Muscle layer of colon (tissue), 2 donors: Measurements from ENCODE around the gene ARHGAP24.

Source experiments
- H3K27ac ChIP-seq: one replicate; pipeline ENCODE4 v1.7.0; 2013; ENCODE audit warnings: low read depth, mild to moderate bottlenecking, low read length, moderate library complexity
- H3K27me3 ChIP-seq, 2 donors: one replicate each; pipeline ENCODE4 v1.7.0; 2013; ENCODE audit warnings: low read length in 2 of 2, mild to moderate bottlenecking in 2 of 2; ENCODE audit not compliant: insufficient read depth in 2 of 2, control insufficient read depth in 1 of 2
- H3K36me3 ChIP-seq: one replicate; pipeline ENCODE4 v1.7.0; 2013; ENCODE audit warnings: mild to moderate bottlenecking, low read length; ENCODE audit not compliant: insufficient read depth
- H3K4me1 ChIP-seq: one replicate; pipeline ENCODE4 v1.7.0; 2013; ENCODE audit warnings: mild to moderate bottlenecking, low read length; ENCODE audit not compliant: insufficient read depth
- H3K4me3 ChIP-seq, 2 donors: one replicate each; pipeline ENCODE4 v1.7.0; 2013; ENCODE audit warnings: low read length in 2 of 2, low read depth in 1 of 2, mild to moderate bottlenecking in 1 of 2, moderate library complexity in 1 of 2
- H3K9ac ChIP-seq: one replicate; pipeline ENCODE4 v1.7.0; 2013; ENCODE audit warnings: low read length
- H3K9me3 ChIP-seq: one replicate; pipeline ENCODE4 v1.7.0; 2013; ENCODE audit warnings: mild to moderate bottlenecking, low read length
- donor health status: abdominal sarcoma.
- donor health status: Adenocarcinoma of cecum.

ARHGAP24 gene

DNA sequence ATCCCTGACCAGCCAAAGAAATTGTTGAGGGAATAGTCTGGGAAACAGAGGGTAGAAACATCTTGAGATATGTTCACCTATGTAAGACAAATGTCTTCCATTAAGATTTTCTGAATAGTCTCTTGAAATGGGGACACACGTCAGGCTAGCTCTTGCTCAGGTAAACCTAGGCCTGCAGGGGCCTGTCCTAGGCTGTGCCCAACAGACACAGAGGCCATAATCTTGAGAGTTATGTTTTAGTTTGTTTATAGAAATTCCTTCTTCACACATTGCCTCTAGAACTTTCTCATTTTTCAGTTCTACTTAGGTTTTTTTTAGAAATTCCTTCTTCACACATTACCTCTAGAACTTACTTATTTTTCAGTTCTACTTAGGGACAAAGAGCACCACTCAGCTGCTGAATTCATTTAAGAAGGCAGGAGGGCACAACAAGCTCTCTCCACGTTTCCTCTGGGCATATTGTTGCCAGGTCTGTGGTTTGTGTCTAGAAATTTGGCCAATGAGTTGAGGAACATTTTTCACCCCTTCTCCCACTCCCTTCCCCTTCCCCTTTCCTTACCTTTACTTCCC lies 94.9 kb downstream of the ARHGAP24 start:
- Histone ChIP-seq H3K9me3 (no peaks in the 10 kb centered on the region), H3K9ac (no peak overlapping the region), H3K27ac (no peak overlapping the region), H3K4me1 (no peaks in the 10 kb centered on the region), H3K27me3 (no peaks in the 10 kb centered on the region), H3K4me3 (no peak overlapping the region), H3K36me3 (no peaks in the 10 kb centered on the region)

GRCh38 chr4:85570388-85570787 lies 95.4 kb downstream of the ARHGAP24 start:
- Histone ChIP-seq H3K27ac (no peak overlapping the region), H3K9ac (no peak overlapping the region), H3K9me3 (no peaks in the 10 kb centered on the region), H3K4me3 (no peak overlapping the region), H3K36me3 (no peaks in the 10 kb centered on the region), H3K27me3 (no peaks in the 10 kb centered on the region), H3K4me1 (no peaks in the 10 kb centered on the region)

GRCh38 chr4:85571008-85571407 lies 96.1 kb downstream of the ARHGAP24 start:
- Histone ChIP-seq H3K4me3 (no peak overlapping the region), H3K27ac (no peak overlapping the region), H3K4me1 (no peaks in the 10 kb centered on the region)

GRCh38 chr4:85573270-85573669 lies 98.3 kb downstream of the ARHGAP24 start:
- Histone ChIP-seq H3K9me3 (no peaks in the 10 kb centered on the region), H3K4me3 (no peak overlapping the region), H3K9ac (no peak overlapping the region), H3K27ac (no peak overlapping the region), H3K36me3 (no peaks in the 10 kb centered on the region), H3K27me3 (no peaks in the 10 kb centered on the region), H3K4me1 (no peaks in the 10 kb centered on the region)

More at GRCh38 chr4:85571008-85571407, 96.1 kb downstream of the ARHGAP24 start:
- H3K9ac ChIP-seq: no peak overlapping the region
- H3K36me3 ChIP-seq: no peaks in the 10 kb centered on the region
- no peaks in the 10 kb centered on the region for H3K27me3 ChIP-seq
- H3K9me3 ChIP-seq: no peaks in the 10 kb centered on the region

GRCh38 chr4:85577307-85577706 lies 102.4 kb downstream of the ARHGAP24 start:
- Histone ChIP-seq H3K4me3 (no peak overlapping the region), H3K4me1 (no peaks in the 10 kb centered on the region), H3K27me3 (no peaks in the 10 kb centered on the region), H3K9ac (no peak overlapping the region), H3K9me3 (no peaks in the 10 kb centered on the region), H3K27ac (no peak overlapping the region), H3K36me3 (no peaks in the 10 kb centered on the region)

- no peak overlapping the region for H3K27ac ChIP-seq
- no peaks in the 10 kb centered on the region for H3K9me3 ChIP-seq
- no peaks in the 10 kb centered on the region for H3K36me3 ChIP-seq
- H3K9ac ChIP-seq: no peak overlapping the region
- H3K27me3 ChIP-seq: no peaks in the 10 kb centered on the region
- H3K4me1 ChIP-seq: no peaks in the 10 kb centered on the region
- H3K4me3 ChIP-seq: no peak overlapping the region
These were observed 105.0 kb downstream of the ARHGAP24 start for GRCh38 chr4:85579942-85580341.

- H3K27ac ChIP-seq: no peak overlapping the region
- no peak overlapping the region for H3K9ac ChIP-seq
- H3K36me3 ChIP-seq: no peaks in the 10 kb centered on the region
- H3K4me1 ChIP-seq: no peaks in the 10 kb centered on the region
- no peak overlapping the region for H3K4me3 ChIP-seq
- no peaks in the 10 kb centered on the region for H3K9me3 ChIP-seq
- no peaks in the 10 kb centered on the region for H3K27me3 ChIP-seq
These were observed 105.5 kb downstream of the ARHGAP24 start for GRCh38 chr4:85580489-85580888.

DNA sequence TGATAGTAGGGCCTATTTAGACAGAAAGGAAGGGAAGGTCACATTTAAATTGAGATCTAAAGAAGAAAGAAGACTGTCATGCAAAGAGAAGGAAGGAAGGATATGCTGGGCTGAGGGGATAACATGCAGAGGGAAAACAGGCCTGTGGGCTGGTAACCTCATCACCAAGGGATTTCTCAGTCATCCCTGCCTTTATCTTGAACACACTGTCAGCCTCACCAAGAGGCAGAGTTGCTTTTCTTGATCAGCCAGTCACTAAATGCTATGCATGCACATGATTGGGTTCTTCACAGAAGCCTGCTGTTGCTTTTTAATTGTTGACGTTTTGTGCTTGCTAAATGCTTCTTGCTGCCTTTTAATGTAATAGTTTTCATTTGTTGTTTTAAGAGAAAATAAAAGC lies 113.0 kb downstream of the ARHGAP24 start:
- Histone ChIP-seq H3K36me3 (no peaks in the 10 kb centered on the region), H3K9me3 (no peaks in the 10 kb centered on the region), H3K4me3 (no peak overlapping the region), H3K27ac (no peak overlapping the region), H3K4me1 (no peaks in the 10 kb centered on the region), H3K27me3 (no peaks in the 10 kb centered on the region), H3K9ac (no peak overlapping the region)

DNA sequence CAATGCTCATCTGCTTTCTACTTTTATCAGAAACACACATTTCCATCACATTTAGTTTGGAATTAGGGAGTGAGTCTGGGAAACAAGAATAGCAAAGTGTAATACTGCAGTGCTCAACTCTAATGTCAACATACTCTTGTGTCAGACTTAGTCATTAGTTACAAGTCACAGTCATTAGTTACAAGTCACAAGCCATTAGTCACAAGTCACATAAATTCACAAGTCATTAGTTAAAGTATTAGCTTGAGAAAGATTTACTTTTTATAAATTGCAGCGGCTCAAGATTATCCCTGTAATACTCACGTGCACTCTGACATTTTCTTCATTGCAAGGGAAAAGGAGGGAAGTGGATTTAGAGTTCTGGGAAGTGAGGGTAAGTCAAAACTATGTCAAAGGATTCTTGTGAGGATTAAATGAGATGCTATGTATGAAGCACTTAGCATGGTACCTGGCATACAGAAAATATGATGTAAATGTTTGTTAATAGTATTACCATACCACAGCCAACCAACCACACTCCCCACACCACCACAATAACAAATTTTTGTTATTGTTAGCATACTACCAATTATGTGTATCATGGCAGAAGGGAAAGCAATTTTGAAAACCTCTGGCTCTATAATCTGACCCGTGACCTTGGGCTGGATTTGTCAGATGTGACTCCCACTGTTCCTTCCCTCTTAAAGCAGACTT lies 116.6 kb downstream of the ARHGAP24 start:
- no peak overlapping the region for H3K4me3 ChIP-seq
- H3K27ac ChIP-seq: no peak overlapping the region
- no peaks in the 10 kb centered on the region for H3K36me3 ChIP-seq
- no peaks in the 10 kb centered on the region for H3K27me3 ChIP-seq
- no peak overlapping the region for H3K9ac ChIP-seq
- H3K4me1 ChIP-seq: no peaks in the 10 kb centered on the region
- no peaks in the 10 kb centered on the region for H3K9me3 ChIP-seq

GRCh38 chr4:85595098-85595775 lies 120.3 kb downstream of the ARHGAP24 start:
- Histone ChIP-seq H3K4me1 (no peaks in the 10 kb centered on the region), H3K4me3 (no peak overlapping the region), H3K9ac (no peak overlapping the region), H3K27ac (no peak overlapping the region), H3K27me3 (no peaks in the 10 kb centered on the region), H3K36me3 (no peaks in the 10 kb centered on the region), H3K9me3 (no peaks in the 10 kb centered on the region)

GRCh38 chr4:85595796-85596559 lies 121.0 kb downstream of the ARHGAP24 start:
- Histone ChIP-seq H3K27me3 (no peaks in the 10 kb centered on the region), H3K27ac (no peak overlapping the region), H3K9ac (no peak overlapping the region), H3K4me1 (no peaks in the 10 kb centered on the region), H3K4me3 (no peak overlapping the region), H3K36me3 (no peaks in the 10 kb centered on the region), H3K9me3 (no peaks in the 10 kb centered on the region)
